Astrocyte (in vitro differentiated cells and primary cell): ENCODE measurements around the gene ANKRD24. TPM values are rescaled to one million over a fixed set of nuclear protein-coding genes. Genes with fewer than 3 reads are reported as not detected.

Experiments
- DNase-seq: peaks from one replicate; pipeline ENCODE4 v3.0.0-alpha.2; 2010; ENCODE audit warnings: low read depth
- FAIRE-seq: peaks from 2 replicates; lab custom pipeline; 2011; peaks lifted over from hg19 to GRCh38; lab: Jason Lieb, UNC
- H2AFZ ChIP-seq: 2 replicates; pipeline ENCODE4 v1.6.0; 2012; ENCODE audit warnings: low read depth, low read length, inconsistent platforms
- H3K27ac ChIP-seq: 2 replicates; pipeline ENCODE4 v1.5.1; 2011; ENCODE audit warnings: low read depth, low read length, inconsistent platforms
- H3K27me3 ChIP-seq: 2 replicates; pipeline ENCODE4 v1.6.0; 2011; ENCODE audit warnings: low read length, inconsistent platforms; ENCODE audit not compliant: insufficient read depth
- H3K36me3 ChIP-seq: 2 replicates; pipeline ENCODE4 v1.5.1; 2011; ENCODE audit warnings: low read length, inconsistent platforms; ENCODE audit not compliant: insufficient read depth
- H3K4me1 ChIP-seq: 2 replicates; pipeline ENCODE4 v1.5.1; 2011; ENCODE audit warnings: low read length, inconsistent platforms; ENCODE audit not compliant: insufficient read depth
- H3K4me2 ChIP-seq: 2 replicates; pipeline ENCODE4 v1.6.0; 2012; ENCODE audit warnings: low read length, inconsistent platforms
- H3K4me3 ChIP-seq: 2 replicates; pipeline ENCODE4 v1.5.1; 2011; ENCODE audit warnings: low read depth, mild to moderate bottlenecking, low read length, inconsistent platforms; ENCODE audit not compliant: insufficient read depth
- H3K79me2 ChIP-seq: 2 replicates; pipeline ENCODE4 v1.6.0; 2012; ENCODE audit warnings: mild to moderate bottlenecking, low read length, inconsistent platforms; ENCODE audit not compliant: insufficient read depth
- H3K9ac ChIP-seq: 2 replicates; pipeline ENCODE4 v1.6.0; 2012; ENCODE audit warnings: mild to moderate bottlenecking, low read length, inconsistent platforms
- H3K9me3 ChIP-seq: 2 replicates; pipeline ENCODE4 v1.5.1; 2012; ENCODE audit warnings: low read depth, mild to moderate bottlenecking, low read length, inconsistent platforms; ENCODE audit not compliant: insufficient read depth
- H4K20me1 ChIP-seq: 2 replicates; pipeline ENCODE4 v1.6.0; 2012; ENCODE audit warnings: low read length, inconsistent platforms; ENCODE audit not compliant: insufficient read depth
- H3K27ac Mint-ChIP-seq: one replicate; pipeline ENCODE4 v1.8.0; 2021; ENCODE audit warnings: mild to moderate bottlenecking, mixed read lengths; ENCODE audit not compliant: unreplicated experiment
- H3K27me3 Mint-ChIP-seq: one replicate; pipeline ENCODE4 v1.8.0; 2021; ENCODE audit warnings: low read depth, mixed read lengths; ENCODE audit not compliant: unreplicated experiment
- H3K36me3 Mint-ChIP-seq: one replicate; pipeline ENCODE4 v1.8.0; 2021; ENCODE audit warnings: low read depth, mixed read lengths; ENCODE audit not compliant: unreplicated experiment
- H3K4me1 Mint-ChIP-seq: one replicate; pipeline ENCODE4 v1.8.0; 2021; ENCODE audit warnings: low read depth, mixed read lengths; ENCODE audit not compliant: unreplicated experiment
- H3K4me3 Mint-ChIP-seq: one replicate; pipeline ENCODE4 v1.8.0; 2021; ENCODE audit warnings: mild to moderate bottlenecking, moderate library complexity, mixed read lengths; ENCODE audit not compliant: unreplicated experiment
- H3K9me3 Mint-ChIP-seq: one replicate; pipeline ENCODE4 v1.8.0; 2021; ENCODE audit warnings: mild to moderate bottlenecking, mixed read lengths; ENCODE audit not compliant: unreplicated experiment
- EZH2 ChIP-seq: IDR thresholded peaks from 2 replicates; pipeline ENCODE4 v1.6.1; 2012; ENCODE audit warnings: mild to moderate bottlenecking, low read length, inconsistent platforms; ENCODE audit not compliant: insufficient read depth
- total RNA-seq: library from RNA; stranded (reverse); gene quantifications from 2 replicates; pipeline ENCODE4 v1.2.1, GENCODE V29; 2021
- TF ChIP-seq, protein P1 (sequence below): IDR thresholded peaks from 2 replicates; pipeline ENCODE4 v1.5.1; 2011; ENCODE audit warnings: low read depth, mild to moderate bottlenecking, inconsistent platforms, low read length, moderate library complexity; ENCODE audit not compliant: insufficient read depth

The ANKRD24 gene
- total RNA-seq, 1 donor from 2014 or later = 0.73 TPM

DNA sequence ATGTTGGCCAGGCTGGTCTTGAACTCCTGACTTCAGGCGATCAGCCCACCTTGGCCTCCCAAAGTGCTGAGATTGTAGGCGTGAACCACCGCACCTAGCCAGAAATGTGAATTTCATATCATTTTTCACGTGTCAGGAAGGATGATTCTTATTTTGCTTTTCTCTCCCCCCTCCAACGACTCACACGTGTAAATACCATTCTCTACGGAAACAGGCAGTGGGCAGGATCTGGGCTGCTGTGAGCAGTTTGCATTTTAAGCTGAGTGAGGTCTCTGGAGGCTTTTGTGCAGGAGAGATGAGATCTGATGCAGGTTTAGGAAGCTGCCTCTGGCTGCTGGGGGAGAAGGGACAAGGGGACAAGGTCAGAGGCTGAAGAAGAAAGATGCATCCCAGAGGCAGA lies 11.9 kb downstream of the ANKRD24 start:
- H3K36me3 ChIP-seq = no peaks in the 10 kb centered on the region
- Mint-ChIP-seq H3K9me3 (peaks cover 5% of the 10 kb centered on the region), H3K4me1 (peaks cover 5% of the 10 kb centered on the region), H3K4me3 (no peak overlapping the region), H3K27me3 (peaks cover 42% of the 10 kb centered on the region), H3K27ac (no peak overlapping the region), H3K36me3 (peaks cover 5% of the 10 kb centered on the region)
- peaks cover 20% of the 10 kb centered on the region for H3K27me3 ChIP-seq
- H3K9me3 ChIP-seq = no peaks in the 10 kb centered on the region
- H4K20me1 ChIP-seq = peaks cover 5% of the 10 kb centered on the region
- no peak overlapping the region for H3K4me3 ChIP-seq
- TF ChIP-seq, protein P1, sequence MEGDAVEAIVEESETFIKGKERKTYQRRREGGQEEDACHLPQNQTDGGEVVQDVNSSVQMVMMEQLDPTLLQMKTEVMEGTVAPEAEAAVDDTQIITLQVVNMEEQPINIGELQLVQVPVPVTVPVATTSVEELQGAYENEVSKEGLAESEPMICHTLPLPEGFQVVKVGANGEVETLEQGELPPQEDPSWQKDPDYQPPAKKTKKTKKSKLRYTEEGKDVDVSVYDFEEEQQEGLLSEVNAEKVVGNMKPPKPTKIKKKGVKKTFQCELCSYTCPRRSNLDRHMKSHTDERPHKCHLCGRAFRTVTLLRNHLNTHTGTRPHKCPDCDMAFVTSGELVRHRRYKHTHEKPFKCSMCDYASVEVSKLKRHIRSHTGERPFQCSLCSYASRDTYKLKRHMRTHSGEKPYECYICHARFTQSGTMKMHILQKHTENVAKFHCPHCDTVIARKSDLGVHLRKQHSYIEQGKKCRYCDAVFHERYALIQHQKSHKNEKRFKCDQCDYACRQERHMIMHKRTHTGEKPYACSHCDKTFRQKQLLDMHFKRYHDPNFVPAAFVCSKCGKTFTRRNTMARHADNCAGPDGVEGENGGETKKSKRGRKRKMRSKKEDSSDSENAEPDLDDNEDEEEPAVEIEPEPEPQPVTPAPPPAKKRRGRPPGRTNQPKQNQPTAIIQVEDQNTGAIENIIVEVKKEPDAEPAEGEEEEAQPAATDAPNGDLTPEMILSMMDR = no peak
- no peak for TF ChIP-seq EZH2
- no peak overlapping the region for H2AFZ ChIP-seq
- H3K4me2 ChIP-seq = no peak overlapping the region
- DNase-seq (no peak), FAIRE-seq (no peak)
- no peaks in the 10 kb centered on the region for H3K79me2 ChIP-seq
- no peaks in the 10 kb centered on the region for H3K4me1 ChIP-seq
- H3K27ac ChIP-seq = no peak overlapping the region
- H3K9ac ChIP-seq = no peak overlapping the region

DNA sequence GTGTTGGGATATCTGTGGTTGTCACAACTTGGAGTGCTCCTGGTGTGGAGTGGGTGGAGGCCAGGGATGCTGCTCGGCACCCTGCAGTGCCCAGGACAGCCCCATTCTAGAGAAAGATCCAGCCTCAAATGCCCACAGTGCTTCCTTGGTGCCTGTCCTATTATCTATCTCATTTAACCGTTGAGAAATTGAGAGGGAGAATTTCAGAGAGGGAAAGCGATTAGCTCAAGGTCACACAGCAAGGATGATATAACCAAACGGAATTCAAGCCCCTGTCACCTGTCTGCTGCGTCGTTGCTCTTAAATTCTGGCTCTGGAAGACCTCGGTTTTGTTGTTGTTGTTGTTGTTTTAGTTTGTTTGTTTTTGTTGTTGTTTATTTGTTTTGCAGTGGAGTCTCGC lies 13.5 kb downstream of the ANKRD24 start:
- no peak overlapping the region for H2AFZ ChIP-seq
- H3K4me3 ChIP-seq = no peak overlapping the region
- H3K27me3 Mint-ChIP-seq = peaks cover 54% of the 10 kb centered on the region
- no peaks in the 10 kb centered on the region for H3K36me3 ChIP-seq
- H3K36me3 Mint-ChIP-seq = peaks cover 5% of the 10 kb centered on the region
- H3K4me1 ChIP-seq = no peaks in the 10 kb centered on the region
- H3K27me3 ChIP-seq = peaks cover 28% of the 10 kb centered on the region
- FAIRE-seq (no peak), DNase-seq (no peak)
- no peaks in the 10 kb centered on the region for H3K9me3 ChIP-seq
- H3K9ac ChIP-seq = no peak overlapping the region
- no peak overlapping the region for H3K4me2 ChIP-seq
- H3K27ac Mint-ChIP-seq = no peak overlapping the region
- peaks cover 5% of the 10 kb centered on the region for H4K20me1 ChIP-seq
- H3K4me1 Mint-ChIP-seq = peaks cover 5% of the 10 kb centered on the region
- TF ChIP-seq, protein P1 = no peak
- no peak for TF ChIP-seq EZH2
- no peaks in the 10 kb centered on the region for H3K79me2 ChIP-seq
- peaks cover 8% of the 10 kb centered on the region for H3K9me3 Mint-ChIP-seq
- no peak overlapping the region for H3K27ac ChIP-seq
- no peak overlapping the region for H3K4me3 Mint-ChIP-seq

DNA sequence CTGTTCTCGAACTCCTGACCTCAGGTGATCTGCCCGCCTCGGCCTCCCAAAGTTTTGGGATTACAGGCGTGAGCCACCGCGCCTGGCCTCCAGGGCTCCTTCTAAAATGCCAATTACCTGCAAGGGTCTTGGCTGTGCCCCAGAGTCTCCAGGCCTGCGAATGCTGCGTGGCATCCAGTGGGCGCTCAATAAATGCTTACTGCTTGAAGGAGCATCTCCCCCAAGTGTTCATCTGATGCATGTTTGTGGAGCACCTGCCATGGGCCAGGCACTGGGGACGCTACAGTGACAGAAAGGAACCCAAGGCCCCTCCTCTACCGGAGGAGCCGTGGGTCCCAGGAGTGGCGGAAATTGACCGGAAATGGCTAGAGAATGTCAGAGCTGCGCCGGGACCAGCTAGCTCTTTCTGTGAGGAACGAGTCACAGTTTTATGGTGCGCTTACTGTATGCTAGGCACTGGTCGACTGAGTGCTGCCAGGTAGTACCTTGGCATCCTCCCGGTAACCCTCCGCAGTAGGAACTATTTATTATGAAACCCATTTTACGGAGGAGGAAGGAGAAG lies 14.2 kb downstream of the ANKRD24 start:
- H4K20me1 ChIP-seq = peaks cover 5% of the 10 kb centered on the region
- FAIRE-seq (no peak), DNase-seq (no peak)
- TF ChIP-seq EZH2 = no peak
- TF ChIP-seq, protein P1 = no peak
- Mint-ChIP-seq H3K27me3 (peaks cover 60% of the 10 kb centered on the region), H3K4me1 (peaks cover 5% of the 10 kb centered on the region), H3K9me3 (peaks cover 8% of the 10 kb centered on the region), H3K36me3 (peaks cover 5% of the 10 kb centered on the region), H3K27ac (no peak overlapping the region), H3K4me3 (no peak overlapping the region)
- H3K4me1 ChIP-seq = no peaks in the 10 kb centered on the region
- H3K4me3 ChIP-seq = no peak overlapping the region
- no peak overlapping the region for H3K9ac ChIP-seq
- no peak overlapping the region for H3K4me2 ChIP-seq
- peaks cover 31% of the 10 kb centered on the region for H3K27me3 ChIP-seq
- no peak overlapping the region for H3K27ac ChIP-seq
- H3K79me2 ChIP-seq = no peaks in the 10 kb centered on the region
- no peaks in the 10 kb centered on the region for H3K9me3 ChIP-seq
- no peaks in the 10 kb centered on the region for H3K36me3 ChIP-seq
- no peak overlapping the region for H2AFZ ChIP-seq
